NCI-H446 treated with DMSO at 0.1 percent for 48 hours (cell line): Measurements from ENCODE around the gene TMEM60.

Source experiments
- DNase-seq: peaks from one replicate; lab custom pipeline; 2025; lab: John Stamatoyannopoulos, UW

TMEM60 gene

GRCh38 chr7:77770316-77770715, 27.9 kb downstream of the TMEM60 start:
- no peak for DNase-seq

GRCh38 chr7:77766801-77767605, 31.2 kb downstream of the TMEM60 start:
- DNase-seq = no peak

GRCh38 chr7:77765906-77766800, 32.1 kb downstream of the TMEM60 start:
- no peak for DNase-seq

GRCh38 chr7:77765481-77765880, 32.8 kb downstream of the TMEM60 start:
- no peak for DNase-seq

GRCh38 chr7:77760809-77761453, 37.3 kb downstream of the TMEM60 start:
- no peak for DNase-seq

GRCh38 chr7:77759294-77759889, 38.8 kb downstream of the TMEM60 start:
- DNase-seq = peak; percentile 1

GRCh38 chr7:77757589-77757988, 40.6 kb downstream of the TMEM60 start:
- DNase-seq = no peak

- no peak for DNase-seq
Measured at GRCh38 chr7:77753173-77753572, 45.1 kb downstream of the TMEM60 start.

- no peak for DNase-seq
Measured at GRCh38 chr7:77752016-77752415, 46.2 kb downstream of the TMEM60 start.

- DNase-seq = no peak
Measured at GRCh38 chr7:77747718-77748117, 50.5 kb downstream of the TMEM60 start.

- DNase-seq = no peak
Measured at GRCh38 chr7:77747178-77747577, 51.1 kb downstream of the TMEM60 start.

- DNase-seq = no peak
Measured at GRCh38 chr7:77746824-77747165, 51.4 kb downstream of the TMEM60 start.

- no peak for DNase-seq
Measured at GRCh38 chr7:77746164-77746823, 51.9 kb downstream of the TMEM60 start.

- DNase-seq = no peak
Measured at GRCh38 chr7:77745746-77746145, 52.5 kb downstream of the TMEM60 start.
